HEK293 (cell line): ENCODE measurements around the gene GTF2A1.

Experiments used
- CTCF ChIA-PET: fragments of 350-600 bp; formaldehyde crosslinking; extraction: SDS; loops from one replicate; lab custom pipeline; 2021; ENCODE audit warnings: antibody characterized with exemption; lab: Yijun Ruan, JAX
- POLR2A ChIA-PET: fragments of 300-600 bp; formaldehyde crosslinking; extraction: SDS; loops from one replicate; lab custom pipeline; 2020; ENCODE audit warnings: antibody characterized with exemption, inconsistent platforms; lab: Yijun Ruan, JAX
- H3K27ac ChIP-seq: fragments of 200-500 bp; sonication (Bioruptor generic); 2 replicates; pipeline ENCODE4 v1.5.1; 2014; ENCODE audit warnings: low read depth, low read length, control low read depth, inconsistent platforms; ENCODE audit errors: extremely low read depth
- H3K36me3 ChIP-seq, 2 experiments: fragments of 200-500 bp in 1 of 2; sonication (Bioruptor generic) in 1 of 2; 1 replicate in 1 of 2; 2 replicates in 1 of 2; pipeline ENCODE4 v1.5.1; 2014 to 2017; ENCODE audit warnings: inconsistent platforms in 2 of 2, low read length in 2 of 2; ENCODE audit not compliant: control insufficient read depth in 2 of 2, insufficient read depth in 1 of 2
- H3K4me1 ChIP-seq: fragments of 200-500 bp; sonication (Bioruptor generic); 2 replicates; pipeline ENCODE4 v1.5.1; 2014; ENCODE audit warnings: mild to moderate bottlenecking, low read length, inconsistent platforms; ENCODE audit not compliant: control insufficient read depth, insufficient read depth
- H3K4me3 ChIP-seq: 2 replicates; pipeline ENCODE4 v1.5.1; 2011; ENCODE audit warnings: low read depth, mild to moderate bottlenecking, control low read depth, low read length, moderate library complexity
- H3K9me3 ChIP-seq: fragments of 200-500 bp; sonication (Bioruptor generic); 2 replicates; pipeline ENCODE4 v1.5.1; 2014; ENCODE audit warnings: low read depth, low read length, inconsistent platforms; ENCODE audit not compliant: control insufficient read depth, insufficient read depth
- ELK4 ChIP-seq: IDR thresholded peaks from 2 replicates; pipeline ENCODE4 v1.6.1; 2011; ENCODE audit warnings: mild to moderate bottlenecking, low read depth, low read length, borderline replicate concordance
- GLIS2 ChIP-seq: fragments of 450-650 bp; formaldehyde crosslinking; IDR thresholded peaks from 2 replicates; pipeline ENCODE4 v1.5.1; 2016; ENCODE audit warnings: missing biosample characterization, missing genetic modification characterization
- KLF17 ChIP-seq: fragments of 450-650 bp; formaldehyde crosslinking; IDR thresholded peaks from 2 replicates; pipeline ENCODE4 v1.5.1; 2016; ENCODE audit warnings: missing biosample characterization, missing genetic modification characterization
- MYNN ChIP-seq: fragments of 450-650 bp; formaldehyde crosslinking; IDR thresholded peaks from 2 replicates; pipeline ENCODE4 v1.5.1; 2016; ENCODE audit warnings: missing biosample characterization, missing genetic modification characterization, borderline replicate concordance
- RBAK ChIP-seq: fragments of 450-650 bp; formaldehyde crosslinking; IDR thresholded peaks from 2 replicates; pipeline ENCODE4 v1.5.1; 2016; ENCODE audit warnings: missing biosample characterization, missing genetic modification characterization
- SALL2 ChIP-seq: fragments of 450-650 bp; formaldehyde crosslinking; IDR thresholded peaks from 2 replicates; pipeline ENCODE4 v1.5.0; 2017; ENCODE audit warnings: missing biosample characterization, mild to moderate bottlenecking, missing genetic modification characterization, borderline replicate concordance
- TRIM28 ChIP-seq: IDR thresholded peaks from 2 replicates; pipeline ENCODE4 v1.6.1; 2011; ENCODE audit warnings: low read length, control low read depth, borderline replicate concordance
- WT1 ChIP-seq: fragments of 450-650 bp; formaldehyde crosslinking; IDR thresholded peaks from 2 replicates; pipeline ENCODE4 v1.5.1; 2016; ENCODE audit warnings: missing biosample characterization, missing genetic modification characterization
- ZBTB17 ChIP-seq: fragments of 450-650 bp; formaldehyde crosslinking; IDR thresholded peaks from 2 replicates; pipeline ENCODE4 v1.5.1; 2016; ENCODE audit warnings: missing biosample characterization, missing genetic modification characterization
- ZNF2 ChIP-seq: fragments of 450-650 bp; formaldehyde crosslinking; IDR thresholded peaks from 2 replicates; pipeline ENCODE4 v1.5.1; 2016; ENCODE audit warnings: missing biosample characterization, missing genetic modification characterization
- ZNF223 ChIP-seq: fragments of 450-650 bp; formaldehyde crosslinking; IDR thresholded peaks from 2 replicates; pipeline ENCODE4 v1.5.1; 2016; ENCODE audit warnings: missing biosample characterization, missing genetic modification characterization
- ZNF311 ChIP-seq: fragments of 450-650 bp; formaldehyde crosslinking; IDR thresholded peaks from 2 replicates; pipeline ENCODE4 v1.5.1; 2017; ENCODE audit warnings: missing biosample characterization, missing genetic modification characterization, borderline replicate concordance
- ZNF555 ChIP-seq: fragments of 450-650 bp; formaldehyde crosslinking; conservative IDR thresholded peaks from 2 replicates; pipeline ENCODE4 v1.5.1; 2017; ENCODE audit warnings: missing biosample characterization, mild to moderate bottlenecking, missing genetic modification characterization, inconsistent platforms
- ZNF580 ChIP-seq: fragments of 450-650 bp; formaldehyde crosslinking; IDR thresholded peaks from 2 replicates; pipeline ENCODE4 v1.5.1; 2016; ENCODE audit warnings: missing biosample characterization, missing genetic modification characterization
- ZNF629 ChIP-seq: fragments of 450-650 bp; formaldehyde crosslinking; IDR thresholded peaks from 2 replicates; pipeline ENCODE4 v1.5.1; 2017; ENCODE audit warnings: missing biosample characterization, missing genetic modification characterization
- ZNF639 ChIP-seq: fragments of 450-650 bp; formaldehyde crosslinking; IDR thresholded peaks from 2 replicates; pipeline ENCODE4 v1.5.1; 2016; ENCODE audit warnings: missing biosample characterization, missing genetic modification characterization
- ZNF654 ChIP-seq: fragments of 450-650 bp; formaldehyde crosslinking; IDR thresholded peaks from 2 replicates; pipeline ENCODE4 v1.5.1; 2016; ENCODE audit warnings: low read depth, missing biosample characterization, missing genetic modification characterization
- ZNF664 ChIP-seq: fragments of 450-650 bp; formaldehyde crosslinking; IDR thresholded peaks from 2 replicates; pipeline ENCODE4 v1.5.1; 2016; ENCODE audit warnings: missing biosample characterization, missing genetic modification characterization
- ZXDB ChIP-seq: fragments of 450-650 bp; formaldehyde crosslinking; IDR thresholded peaks from 2 replicates; pipeline ENCODE4 v1.5.1; 2016; ENCODE audit warnings: missing biosample characterization, missing genetic modification characterization
- TF ChIP-seq, protein P1 (sequence below): fragments of 450-650 bp; formaldehyde crosslinking; IDR thresholded peaks from 2 replicates; pipeline ENCODE4 v1.5.1; 2016; ENCODE audit warnings: missing biosample characterization, missing genetic modification characterization
- TF ChIP-seq, protein P2 (sequence below): fragments of 450-650 bp; formaldehyde crosslinking; IDR thresholded peaks from 2 replicates; pipeline ENCODE4 v1.5.1; 2016; ENCODE audit warnings: missing biosample characterization, missing genetic modification characterization
- TF ChIP-seq, protein P3 (sequence below): fragments of 450-650 bp; formaldehyde crosslinking; IDR thresholded peaks from 2 replicates; pipeline ENCODE4 v1.5.0; 2017; ENCODE audit warnings: missing biosample characterization, missing genetic modification characterization, borderline replicate concordance

Gene GTF2A1

DNA sequence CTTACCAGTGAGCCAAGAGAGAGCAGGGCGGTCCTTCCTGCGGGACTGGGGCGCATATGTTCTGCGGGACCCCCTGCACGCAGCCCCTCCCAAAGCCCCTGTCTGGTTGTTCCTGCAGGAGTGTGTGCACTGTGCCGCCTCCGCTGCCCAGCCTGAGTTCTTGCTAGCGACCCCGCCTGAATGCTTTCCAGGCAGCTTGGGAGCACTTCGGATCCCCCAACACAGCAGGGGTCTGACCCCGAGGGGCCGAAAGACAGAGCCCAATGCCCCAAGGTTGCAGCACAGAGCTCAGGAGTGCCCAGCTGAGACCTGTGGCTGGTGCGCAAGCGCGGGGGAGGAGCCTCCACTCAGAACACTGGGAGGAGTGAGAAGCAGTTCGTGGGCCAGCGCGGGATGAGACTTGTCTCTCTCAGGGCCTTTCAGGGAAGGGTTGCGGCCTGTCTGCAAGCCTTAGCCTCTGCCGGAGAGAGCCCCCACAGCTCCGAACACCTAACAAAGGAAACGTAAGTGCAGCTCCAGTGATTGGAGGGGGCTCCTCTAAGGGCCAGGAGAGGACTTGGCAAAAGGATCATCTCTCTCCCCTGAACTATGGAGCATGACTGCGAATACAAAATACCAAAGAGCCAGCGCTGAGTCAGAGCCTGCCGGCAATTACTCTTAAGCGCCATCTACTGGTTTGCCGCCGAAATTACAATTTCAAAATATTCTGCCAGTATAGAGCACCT, 50.5 kb downstream of the GTF2A1 start (continued):
- TF ChIP-seq ZNF639 (tag by site-specific recombination), result no peak
- TF ChIP-seq, protein P1, sequence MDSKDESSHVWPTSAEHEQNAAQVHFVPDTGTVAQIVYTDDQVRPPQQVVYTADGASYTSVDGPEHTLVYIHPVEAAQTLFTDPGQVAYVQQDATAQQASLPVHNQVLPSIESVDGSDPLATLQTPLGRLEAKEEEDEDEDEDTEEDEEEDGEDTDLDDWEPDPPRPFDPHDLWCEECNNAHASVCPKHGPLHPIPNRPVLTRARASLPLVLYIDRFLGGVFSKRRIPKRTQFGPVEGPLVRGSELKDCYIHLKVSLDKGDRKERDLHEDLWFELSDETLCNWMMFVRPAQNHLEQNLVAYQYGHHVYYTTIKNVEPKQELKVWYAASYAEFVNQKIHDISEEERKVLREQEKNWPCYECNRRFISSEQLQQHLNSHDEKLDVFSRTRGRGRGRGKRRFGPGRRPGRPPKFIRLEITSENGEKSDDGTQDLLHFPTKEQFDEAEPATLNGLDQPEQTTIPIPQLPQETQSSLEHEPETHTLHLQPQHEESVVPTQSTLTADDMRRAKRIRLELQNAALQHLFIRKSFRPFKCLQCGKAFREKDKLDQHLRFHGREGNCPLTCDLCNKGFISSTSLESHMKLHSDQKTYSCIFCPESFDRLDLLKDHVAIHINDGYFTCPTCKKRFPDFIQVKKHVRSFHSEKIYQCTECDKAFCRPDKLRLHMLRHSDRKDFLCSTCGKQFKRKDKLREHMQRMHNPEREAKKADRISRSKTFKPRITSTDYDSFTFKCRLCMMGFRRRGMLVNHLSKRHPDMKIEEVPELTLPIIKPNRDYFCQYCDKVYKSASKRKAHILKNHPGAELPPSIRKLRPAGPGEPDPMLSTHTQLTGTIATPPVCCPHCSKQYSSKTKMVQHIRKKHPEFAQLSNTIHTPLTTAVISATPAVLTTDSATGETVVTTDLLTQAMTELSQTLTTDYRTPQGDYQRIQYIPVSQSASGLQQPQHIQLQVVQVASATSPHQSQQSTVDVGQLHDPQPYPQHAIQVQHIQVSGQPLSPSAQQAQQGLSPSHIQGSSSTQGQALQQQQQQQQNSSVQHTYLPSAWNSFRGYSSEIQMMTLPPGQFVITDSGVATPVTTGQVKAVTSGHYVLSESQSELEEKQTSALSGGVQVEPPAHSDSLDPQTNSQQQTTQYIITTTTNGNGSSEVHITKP (tag by site-specific recombination), result 0 out of 2 replicates have a peak, but pooled peaks have one; percentile 29
- TF ChIP-seq ZNF2 (tag by site-specific recombination), result 0 out of 2 replicates have a peak, but pooled peaks have one; percentile 57
- 0 out of 2 replicates have a peak, but pooled peaks have one; percentile 15 for TF ChIP-seq ZNF629 (tag by site-specific recombination)
- peak; percentile 89 for TF ChIP-seq GLIS2 (tag by site-specific recombination)
- TF ChIP-seq ZXDB (tag by site-specific recombination), result peak; percentile 53; the same call in 1 of the 2 replicates
- no peak for TF ChIP-seq MYNN (tag by site-specific recombination)

DNA sequence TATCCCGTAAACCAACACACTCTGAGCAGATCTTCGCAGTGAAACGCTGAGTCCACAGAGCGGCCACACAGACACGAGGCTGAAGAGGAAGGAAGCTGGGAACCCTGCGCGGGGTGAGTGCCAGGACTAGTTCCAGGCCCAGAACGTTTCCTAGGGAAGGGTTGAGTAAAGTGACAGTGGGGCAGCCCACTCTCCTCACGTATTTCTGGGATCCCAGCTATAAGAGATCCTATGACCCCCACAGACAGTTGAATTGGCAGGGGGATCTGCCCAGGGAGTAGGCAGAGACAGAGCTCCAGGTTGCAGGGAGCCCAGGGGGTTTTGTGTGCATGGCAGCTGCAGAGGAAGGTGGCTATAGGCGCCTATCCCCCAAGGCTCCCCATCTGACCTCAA, 51.1 kb downstream of the GTF2A1 start:
- H3K4me3 ChIP-seq, result peak overlapping the region; percentile 55
- CTCF ChIA-PET, result interaction anchor here (0.6 to 3.4 kb wide), 14 partner anchors 11 to 296 kb away, joined by 3 to 13 read pairs (median 4); no protein-coding TSS in a partner anchor
- H3K36me3 ChIP-seq, result no peaks in the 10 kb centered on the region
- H3K4me1 ChIP-seq, result no peaks in the 10 kb centered on the region
- no peak overlapping the region; the same call in 1 of the 2 replicates for H3K27ac ChIP-seq
- POLR2A ChIA-PET, result interaction anchor here (0.9 to 2.7 kb wide), 5 partner anchors 8 to 228 kb away, joined by 4 to 18 read pairs (median 7); partner anchors contain the start of genes CEP128 and GTF2A1
- no peaks in the 10 kb centered on the region for H3K9me3 ChIP-seq
- TF ChIP-seq, protein P2, sequence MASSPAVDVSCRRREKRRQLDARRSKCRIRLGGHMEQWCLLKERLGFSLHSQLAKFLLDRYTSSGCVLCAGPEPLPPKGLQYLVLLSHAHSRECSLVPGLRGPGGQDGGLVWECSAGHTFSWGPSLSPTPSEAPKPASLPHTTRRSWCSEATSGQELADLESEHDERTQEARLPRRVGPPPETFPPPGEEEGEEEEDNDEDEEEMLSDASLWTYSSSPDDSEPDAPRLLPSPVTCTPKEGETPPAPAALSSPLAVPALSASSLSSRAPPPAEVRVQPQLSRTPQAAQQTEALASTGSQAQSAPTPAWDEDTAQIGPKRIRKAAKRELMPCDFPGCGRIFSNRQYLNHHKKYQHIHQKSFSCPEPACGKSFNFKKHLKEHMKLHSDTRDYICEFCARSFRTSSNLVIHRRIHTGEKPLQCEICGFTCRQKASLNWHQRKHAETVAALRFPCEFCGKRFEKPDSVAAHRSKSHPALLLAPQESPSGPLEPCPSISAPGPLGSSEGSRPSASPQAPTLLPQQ, result no peak
- no peak for TF ChIP-seq RBAK
- no peak for TF ChIP-seq WT1
- no peak for TF ChIP-seq SALL2 (tag by site-specific recombination)
- no peak for TF ChIP-seq ZNF223
- no peak for TF ChIP-seq ZNF555 (tag by site-specific recombination)
- no peak for TF ChIP-seq ZNF580
- TF ChIP-seq, protein P3, sequence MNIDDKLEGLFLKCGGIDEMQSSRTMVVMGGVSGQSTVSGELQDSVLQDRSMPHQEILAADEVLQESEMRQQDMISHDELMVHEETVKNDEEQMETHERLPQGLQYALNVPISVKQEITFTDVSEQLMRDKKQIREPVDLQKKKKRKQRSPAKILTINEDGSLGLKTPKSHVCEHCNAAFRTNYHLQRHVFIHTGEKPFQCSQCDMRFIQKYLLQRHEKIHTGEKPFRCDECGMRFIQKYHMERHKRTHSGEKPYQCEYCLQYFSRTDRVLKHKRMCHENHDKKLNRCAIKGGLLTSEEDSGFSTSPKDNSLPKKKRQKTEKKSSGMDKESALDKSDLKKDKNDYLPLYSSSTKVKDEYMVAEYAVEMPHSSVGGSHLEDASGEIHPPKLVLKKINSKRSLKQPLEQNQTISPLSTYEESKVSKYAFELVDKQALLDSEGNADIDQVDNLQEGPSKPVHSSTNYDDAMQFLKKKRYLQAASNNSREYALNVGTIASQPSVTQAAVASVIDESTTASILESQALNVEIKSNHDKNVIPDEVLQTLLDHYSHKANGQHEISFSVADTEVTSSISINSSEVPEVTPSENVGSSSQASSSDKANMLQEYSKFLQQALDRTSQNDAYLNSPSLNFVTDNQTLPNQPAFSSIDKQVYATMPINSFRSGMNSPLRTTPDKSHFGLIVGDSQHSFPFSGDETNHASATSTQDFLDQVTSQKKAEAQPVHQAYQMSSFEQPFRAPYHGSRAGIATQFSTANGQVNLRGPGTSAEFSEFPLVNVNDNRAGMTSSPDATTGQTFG (tag by site-specific recombination), result no peak
- no peak for TF ChIP-seq TRIM28
- TF ChIP-seq ZNF664 (tag by site-specific recombination), result no peak
- TF ChIP-seq ELK4, result no peak
- no peak for TF ChIP-seq ZNF654 (tag by site-specific recombination)
- TF ChIP-seq KLF17 (tag by site-specific recombination), result no peak
- TF ChIP-seq ZNF311 (tag by site-specific recombination), result no peak
- no peak for TF ChIP-seq ZBTB17 (tag by site-specific recombination)
